H9 (cell line): ENCODE results near the gene ADAMTS2. TPM values are rescaled to one million over a fixed set of nuclear protein-coding genes. Genes with fewer than 3 reads are reported as not detected.
A peak's percentile ranks its signal among the peaks of the same experiment; 100 is the strongest.

Source experiments
- DNase-seq: peaks from one replicate; pipeline ENCODE4 v3.0.0-alpha.2; 2017
- H2AFZ ChIP-seq: one replicate; pipeline ENCODE4 v1.6.1; 2013; ENCODE audit warnings: mild to moderate bottlenecking, low read length, control low read depth, moderate library complexity
- H2AK5ac ChIP-seq: 2 replicates; pipeline ENCODE4 v1.6.1; 2013; ENCODE audit warnings: low read length, control low read depth, mixed read lengths; ENCODE audit not compliant: insufficient read length
- H2BK120ac ChIP-seq: one replicate; pipeline ENCODE4 v1.6.1; 2013; ENCODE audit warnings: low read depth, mild to moderate bottlenecking, low read length, control low read depth, inconsistent platforms; ENCODE audit not compliant: poor library complexity, severe bottlenecking
- H2BK12ac ChIP-seq: 2 replicates; pipeline ENCODE4 v1.6.1; 2013; ENCODE audit warnings: low read length, control low read depth, mixed read lengths, low read depth; ENCODE audit not compliant: insufficient read length
- H2BK15ac ChIP-seq: 2 replicates; pipeline ENCODE4 v1.6.1; 2013; ENCODE audit warnings: low read depth, low read length, control low read depth
- H2BK20ac ChIP-seq: one replicate; pipeline ENCODE4 v1.6.1; 2013; ENCODE audit warnings: low read depth, mild to moderate bottlenecking, low read length, control low read depth, inconsistent platforms; ENCODE audit not compliant: poor library complexity, severe bottlenecking
- H2BK5ac ChIP-seq: 2 replicates; pipeline ENCODE4 v1.6.1; 2013; ENCODE audit warnings: low read length, control low read depth, mixed read lengths; ENCODE audit not compliant: insufficient read length
- H3K14ac ChIP-seq: 2 replicates; pipeline ENCODE4 v1.6.1; 2013; ENCODE audit warnings: low read length, control low read depth; ENCODE audit not compliant: insufficient read depth
- H3K18ac ChIP-seq: 2 replicates; pipeline ENCODE4 v1.6.1; 2013; ENCODE audit warnings: low read depth, mild to moderate bottlenecking, mixed read lengths, low read length, control low read depth; ENCODE audit not compliant: insufficient read length
- H3K23ac ChIP-seq: 2 replicates; pipeline ENCODE4 v1.6.1; 2013; ENCODE audit warnings: low read length, control low read depth, mixed read lengths, low read depth; ENCODE audit not compliant: insufficient read length
- H3K23me2 ChIP-seq: 2 replicates; pipeline ENCODE4 v1.6.1; 2013; ENCODE audit warnings: low read depth, mild to moderate bottlenecking, mixed read lengths, low read length, control low read depth; ENCODE audit not compliant: insufficient read length, poor library complexity, severe bottlenecking
- H3K27ac ChIP-seq: 2 replicates; pipeline ENCODE4 v1.5.1; 2013; ENCODE audit warnings: low read length, control low read depth, mixed read lengths, low read depth; ENCODE audit not compliant: insufficient read length
- H3K27me3 ChIP-seq: 2 replicates; pipeline ENCODE4 v1.6.1; 2013; ENCODE audit warnings: low read length, control low read depth, inconsistent platforms; ENCODE audit not compliant: insufficient read depth
- H3K4ac ChIP-seq: 2 replicates; pipeline ENCODE4 v1.6.1; 2013; ENCODE audit warnings: low read depth, mild to moderate bottlenecking, control low read depth, inconsistent platforms, low read length, moderate library complexity
- H3K4me1 ChIP-seq: 2 replicates; pipeline ENCODE4 v1.6.1; 2013; ENCODE audit warnings: low read length, control low read depth, inconsistent platforms; ENCODE audit not compliant: insufficient read depth
- H3K4me2 ChIP-seq: 2 replicates; pipeline ENCODE4 v1.6.1; 2013; ENCODE audit warnings: low read length, control low read depth, mixed read lengths; ENCODE audit not compliant: insufficient read length, insufficient read depth
- H3K56ac ChIP-seq: 2 replicates; pipeline ENCODE4 v1.6.1; 2013; ENCODE audit warnings: low read depth, mild to moderate bottlenecking, mixed read lengths, low read length, control low read depth; ENCODE audit not compliant: insufficient read length
- H3K79me1 ChIP-seq: 2 replicates; pipeline ENCODE4 v1.6.1; 2013; ENCODE audit warnings: low read depth, mild to moderate bottlenecking, moderate library complexity, low read length, control low read depth, inconsistent platforms; ENCODE audit not compliant: insufficient read depth, poor library complexity, severe bottlenecking
- H3K79me2 ChIP-seq: 2 replicates; pipeline ENCODE4 v1.6.1; 2013; ENCODE audit warnings: low read length, control low read depth, inconsistent platforms; ENCODE audit not compliant: insufficient read depth
- H3K9ac ChIP-seq: 2 replicates; pipeline ENCODE4 v1.6.1; 2013; ENCODE audit warnings: low read length, control low read depth, mixed read lengths; ENCODE audit not compliant: insufficient read length; ENCODE audit errors: extremely low read depth
- H3K9me3 ChIP-seq: one replicate; pipeline ENCODE4 v1.6.1; 2013; ENCODE audit warnings: low read depth, low read length, inconsistent platforms; ENCODE audit not compliant: control insufficient read depth
- H3T11ph ChIP-seq: one replicate; pipeline ENCODE4 v1.6.1; 2013; ENCODE audit warnings: mild to moderate bottlenecking, low read length, control low read depth, inconsistent platforms
- H4K20me1 ChIP-seq: one replicate; pipeline ENCODE4 v1.6.1; 2013; ENCODE audit not compliant: control insufficient read depth, insufficient read length, insufficient read depth
- H4K5ac ChIP-seq: 2 replicates; pipeline ENCODE4 v1.6.1; 2013; ENCODE audit warnings: low read depth, mild to moderate bottlenecking, mixed read lengths, low read length, control low read depth; ENCODE audit not compliant: insufficient read length
- H4K8ac ChIP-seq: replicated peaks from 2 replicates; pipeline ENCODE4 v1.6.1; 2013; ENCODE audit warnings: low read length, control low read depth, mixed read lengths, low read depth; ENCODE audit not compliant: insufficient read length
- H4K91ac ChIP-seq: 2 replicates; pipeline ENCODE4 v1.6.1; 2013; ENCODE audit warnings: low read depth, mild to moderate bottlenecking, moderate library complexity, mixed read lengths, low read length, control low read depth; ENCODE audit not compliant: insufficient read length
- H3K27ac Mint-ChIP-seq, 3 experiments: 2 replicates in 2 of 3; 3 replicates in 1 of 3; pipeline ENCODE4 v1.8.0; 2020 to 2021; ENCODE audit warnings: mixed read lengths in 3 of 3, mild to moderate bottlenecking in 1 of 3, moderate library complexity in 1 of 3
- H3K27me3 Mint-ChIP-seq: 2 replicates; pipeline ENCODE4 v1.8.0; 2021; ENCODE audit warnings: low read depth, mild to moderate bottlenecking, moderate library complexity, mixed read lengths
- H3K36me3 Mint-ChIP-seq, 3 experiments: 2 replicates in 2 of 3; 3 replicates in 1 of 3; pipeline ENCODE4 v1.8.0; 2020 to 2021; ENCODE audit warnings: low read depth in 3 of 3, mixed read lengths in 3 of 3; ENCODE audit not compliant: insufficient read depth in 1 of 3
- H3K4me1 Mint-ChIP-seq, 2 experiments: 2 replicates each; pipeline ENCODE4 v1.8.0; 2020; ENCODE audit warnings: mixed read lengths in 2 of 2
- H3K4me3 Mint-ChIP-seq, 2 experiments: 2 replicates in 1 of 2; 3 replicates in 1 of 2; pipeline ENCODE4 v1.8.0; 2020 to 2021; ENCODE audit warnings: mild to moderate bottlenecking in 2 of 2, mixed read lengths in 2 of 2, moderate library complexity in 1 of 2
- H3K9me3 Mint-ChIP-seq, 2 experiments: 2 replicates in 1 of 2; 3 replicates in 1 of 2; pipeline ENCODE4 v1.8.0; 2020; ENCODE audit warnings: mild to moderate bottlenecking in 2 of 2, mixed read lengths in 2 of 2, moderate library complexity in 1 of 2
- WGBS: extraction: QIAGEN DNeasy Blood & Tissue Kit; methylation state at CpG from one replicate; pipeline ENCODE4 v1.1.7; 2013; ENCODE audit warnings: missing lambda C conversion rate, low lambda C conversion rate, mixed read lengths; ENCODE audit not compliant: insufficient read length; ENCODE audit errors: extremely low coverage; 5-methylcytosine and 5-hydroxymethylcytosine counted together
- total RNA-seq: library from RNA; stranded (reverse); gene quantifications from 2 replicates; pipeline ENCODE4 v1.2.1, GENCODE V29; 2021
- TF ChIP-seq, protein P1 (sequence below): fragments of 200-600 bp; sonication (generic); conservative IDR thresholded peaks from 3 replicates; pipeline ENCODE4 v1.8.0; 2021; ENCODE audit warnings: antibody characterized with exemption, mild to moderate bottlenecking

The ADAMTS2 gene
- total RNA-seq, 1 experiment from 2014 or later = 5.4 TPM

DNA sequence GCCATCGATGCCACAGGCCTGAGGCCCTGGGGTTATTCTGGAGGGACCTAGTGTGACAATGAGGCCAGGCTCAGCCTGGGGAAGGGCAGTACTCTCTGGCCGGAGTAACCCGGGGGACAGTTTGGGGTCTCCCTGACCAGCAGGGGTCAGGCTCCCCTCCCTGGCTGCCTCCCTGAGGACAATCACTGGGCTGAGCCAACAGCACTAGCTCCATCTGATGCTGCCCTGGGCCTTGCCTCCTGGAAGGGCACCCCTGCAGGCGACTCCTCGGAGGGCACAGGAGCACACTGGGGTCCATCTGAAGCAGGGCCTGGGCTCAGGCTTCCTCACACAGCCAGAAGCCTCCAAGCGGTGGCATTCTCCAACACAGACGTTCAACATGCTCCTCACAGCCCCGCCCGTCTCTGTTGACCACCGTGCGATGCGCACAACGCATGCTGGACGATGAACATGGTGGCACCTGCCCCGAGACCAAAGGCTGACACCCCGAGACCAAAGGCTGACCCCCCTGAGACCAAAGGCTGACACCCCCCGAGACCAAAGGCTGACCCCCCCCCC lies 68.3 kb downstream of the ADAMTS2 start:
- Histone ChIP-seq H3K9ac (no peak overlapping the region), H2BK12ac (no peak overlapping the region), H3T11ph (no peak overlapping the region), H2AFZ (no peak overlapping the region), H4K5ac (no peak overlapping the region), H3K4me1 (no peaks in the 10 kb centered on the region), H2BK20ac (no peak overlapping the region), H3K27me3 (no peaks in the 10 kb centered on the region), H2AK5ac (no peak overlapping the region), H3K56ac (no peak overlapping the region), H3K79me1 (no peaks in the 10 kb centered on the region), H3K4me2 (no peak overlapping the region), H4K8ac (no peak overlapping the region), H3K27ac (no peak overlapping the region), H2BK15ac (no peak overlapping the region), H3K18ac (no peak overlapping the region), H4K91ac (no peak overlapping the region), H3K23ac (no peak overlapping the region), H3K4ac (no peak overlapping the region), H2BK120ac (no peak overlapping the region), H3K79me2 (no peaks in the 10 kb centered on the region), H3K14ac (no peak overlapping the region; the same call in 1 of the 2 replicates), H4K20me1 (no peaks in the 10 kb centered on the region), H3K9me3 (no peaks in the 10 kb centered on the region), H3K23me2 (no peaks in the 10 kb centered on the region), H2BK5ac (no peak overlapping the region)
- TF ChIP-seq, protein P1, sequence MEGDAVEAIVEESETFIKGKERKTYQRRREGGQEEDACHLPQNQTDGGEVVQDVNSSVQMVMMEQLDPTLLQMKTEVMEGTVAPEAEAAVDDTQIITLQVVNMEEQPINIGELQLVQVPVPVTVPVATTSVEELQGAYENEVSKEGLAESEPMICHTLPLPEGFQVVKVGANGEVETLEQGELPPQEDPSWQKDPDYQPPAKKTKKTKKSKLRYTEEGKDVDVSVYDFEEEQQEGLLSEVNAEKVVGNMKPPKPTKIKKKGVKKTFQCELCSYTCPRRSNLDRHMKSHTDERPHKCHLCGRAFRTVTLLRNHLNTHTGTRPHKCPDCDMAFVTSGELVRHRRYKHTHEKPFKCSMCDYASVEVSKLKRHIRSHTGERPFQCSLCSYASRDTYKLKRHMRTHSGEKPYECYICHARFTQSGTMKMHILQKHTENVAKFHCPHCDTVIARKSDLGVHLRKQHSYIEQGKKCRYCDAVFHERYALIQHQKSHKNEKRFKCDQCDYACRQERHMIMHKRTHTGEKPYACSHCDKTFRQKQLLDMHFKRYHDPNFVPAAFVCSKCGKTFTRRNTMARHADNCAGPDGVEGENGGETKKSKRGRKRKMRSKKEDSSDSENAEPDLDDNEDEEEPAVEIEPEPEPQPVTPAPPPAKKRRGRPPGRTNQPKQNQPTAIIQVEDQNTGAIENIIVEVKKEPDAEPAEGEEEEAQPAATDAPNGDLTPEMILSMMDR = peak; percentile 40; the same call in 2 of the 3 replicates
- Mint-ChIP-seq H3K9me3 (peaks cover 2 to 3% of the 10 kb centered on the region in 2 experiments; a peak in 2 of 5 replicates), H3K27me3 (no peaks in the 10 kb centered on the region; the same call in 1 of the 2 replicates), H3K36me3 (no peaks in the 10 kb centered on the region), H3K4me1 (peaks cover 7 to 19% of the 10 kb centered on the region in 2 experiments), H3K4me3 (no peak overlapping the region), H3K27ac (no peak overlapping the region)
- WGBS = no CpG with 5 or more reads among the region's 17 CpGs
- DNase-seq = no peak
